ENCODE data around the gene SHKBP1.

GRCh38 chr19:40586611-40587010 is 9.9 kb downstream of the SHKBP1 start:
- no peak for TF ChIP-seq CTCF (conservative IDR thresholded peaks at IDR 0.05; ENCODE audit: low read length)
- no peak for TF ChIP-seq EZH2phosphoT487 (IDR thresholded peaks at IDR 0.05; ENCODE audit: borderline replicate concordance)
